Measurements from ENCODE around the gene ADCY6.

The ADCY6 gene

DNA sequence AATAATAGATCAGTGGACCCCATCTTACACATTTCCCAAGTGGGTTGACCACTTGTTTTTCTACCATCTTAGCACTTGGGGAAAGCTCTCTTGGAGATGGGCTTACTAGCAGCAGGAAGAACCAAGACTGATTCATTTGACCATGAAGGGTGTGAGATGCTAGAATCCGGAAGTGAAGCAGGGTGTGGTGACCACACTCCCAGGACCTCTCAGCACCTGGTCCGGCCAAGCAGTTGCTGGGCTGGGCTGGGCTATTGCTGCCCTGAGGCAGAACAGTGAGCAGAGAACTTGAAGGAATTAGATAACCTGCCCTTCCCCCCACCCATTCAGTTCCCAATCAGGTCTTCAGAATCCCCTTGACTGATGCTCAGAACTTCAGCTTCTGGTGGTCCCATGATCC lies 24.4 kb downstream of the ADCY6 start:
- POLR2A ChIA-PET (ENCODE audit: low non-redundant PET) = no interaction called here
- peak overlapping the region; percentile 51 for H3K27ac ChIP-seq
- CTCF ChIA-PET = interaction anchor here (0.6 to 1.2 kb wide), 3 partner anchors 11 to 49 kb away, joined by 3 to 4 read pairs (median 3); no protein-coding TSS in a partner anchor
- TF ChIP-seq, protein P1, sequence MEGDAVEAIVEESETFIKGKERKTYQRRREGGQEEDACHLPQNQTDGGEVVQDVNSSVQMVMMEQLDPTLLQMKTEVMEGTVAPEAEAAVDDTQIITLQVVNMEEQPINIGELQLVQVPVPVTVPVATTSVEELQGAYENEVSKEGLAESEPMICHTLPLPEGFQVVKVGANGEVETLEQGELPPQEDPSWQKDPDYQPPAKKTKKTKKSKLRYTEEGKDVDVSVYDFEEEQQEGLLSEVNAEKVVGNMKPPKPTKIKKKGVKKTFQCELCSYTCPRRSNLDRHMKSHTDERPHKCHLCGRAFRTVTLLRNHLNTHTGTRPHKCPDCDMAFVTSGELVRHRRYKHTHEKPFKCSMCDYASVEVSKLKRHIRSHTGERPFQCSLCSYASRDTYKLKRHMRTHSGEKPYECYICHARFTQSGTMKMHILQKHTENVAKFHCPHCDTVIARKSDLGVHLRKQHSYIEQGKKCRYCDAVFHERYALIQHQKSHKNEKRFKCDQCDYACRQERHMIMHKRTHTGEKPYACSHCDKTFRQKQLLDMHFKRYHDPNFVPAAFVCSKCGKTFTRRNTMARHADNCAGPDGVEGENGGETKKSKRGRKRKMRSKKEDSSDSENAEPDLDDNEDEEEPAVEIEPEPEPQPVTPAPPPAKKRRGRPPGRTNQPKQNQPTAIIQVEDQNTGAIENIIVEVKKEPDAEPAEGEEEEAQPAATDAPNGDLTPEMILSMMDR (conservative IDR thresholded peaks at IDR 0.05; ENCODE audit: low read depth) = no peak
- peak; percentile 16 for DNase-seq (ENCODE audit: low spot score)

DNA sequence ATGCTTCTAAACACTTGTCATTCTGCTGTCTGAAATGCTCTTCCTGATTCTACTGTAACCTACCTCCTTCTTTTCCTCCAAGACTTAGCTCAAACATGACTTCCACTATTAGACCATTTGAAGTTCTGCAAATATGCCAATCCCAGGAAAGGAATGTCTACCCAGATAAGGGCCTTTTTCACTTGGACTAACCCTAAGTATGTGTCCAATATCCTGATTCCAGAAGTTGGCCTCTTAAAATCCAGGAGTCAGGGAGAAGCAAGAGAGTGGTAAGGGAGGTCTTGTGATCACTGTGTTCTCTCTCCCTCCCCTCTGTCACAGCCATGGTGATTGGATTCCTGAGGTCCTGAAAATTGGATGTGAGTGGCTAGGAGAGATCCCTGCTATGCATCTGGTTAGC lies 30.2 kb downstream of the ADCY6 start:
- no peak for DNase-seq (ENCODE audit: low spot score)
- TF ChIP-seq, protein P1 (conservative IDR thresholded peaks at IDR 0.05; ENCODE audit: low read depth) = no peak
- ChIA-PET CTCF (interaction anchor here (0.6 to 2.0 kb wide), 3 partner anchors 36 to 219 kb away, joined by 3 to 5 read pairs (median 5); no protein-coding TSS in a partner anchor), POLR2A (ENCODE audit: low non-redundant PET) (no interaction called here)
- no peak overlapping the region for H3K27ac ChIP-seq

DNA sequence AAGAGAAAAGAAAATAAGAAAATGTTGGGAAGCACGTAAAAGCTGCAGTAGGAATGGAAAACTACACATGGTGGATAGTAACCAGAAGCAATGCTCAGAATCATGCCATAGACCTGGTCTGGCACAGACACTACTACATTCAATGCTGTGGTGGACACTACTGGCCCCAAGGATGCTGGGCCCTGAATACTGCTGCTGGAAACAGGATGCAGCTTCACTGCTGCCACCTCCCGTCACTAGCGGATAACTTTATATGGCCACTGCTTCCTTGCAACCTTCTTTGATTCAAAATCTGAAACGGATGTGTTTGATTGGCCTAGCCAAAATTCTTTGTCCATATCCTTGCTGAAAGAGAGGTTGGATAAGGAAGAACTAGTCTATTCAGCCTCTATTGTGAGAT lies 30.7 kb downstream of the ADCY6 start:
- DNase-seq (ENCODE audit: low spot score) = no peak
- ChIA-PET POLR2A (ENCODE audit: low non-redundant PET) (no interaction called here), CTCF (interaction anchor here (1.2 to 2.0 kb wide), 2 partner anchors 37 to 38 kb away, joined by 5 read pairs; no protein-coding TSS in a partner anchor)
- TF ChIP-seq, protein P1 (conservative IDR thresholded peaks at IDR 0.05; ENCODE audit: low read depth) = no peak
- H3K27ac ChIP-seq = no peak overlapping the region

DNA sequence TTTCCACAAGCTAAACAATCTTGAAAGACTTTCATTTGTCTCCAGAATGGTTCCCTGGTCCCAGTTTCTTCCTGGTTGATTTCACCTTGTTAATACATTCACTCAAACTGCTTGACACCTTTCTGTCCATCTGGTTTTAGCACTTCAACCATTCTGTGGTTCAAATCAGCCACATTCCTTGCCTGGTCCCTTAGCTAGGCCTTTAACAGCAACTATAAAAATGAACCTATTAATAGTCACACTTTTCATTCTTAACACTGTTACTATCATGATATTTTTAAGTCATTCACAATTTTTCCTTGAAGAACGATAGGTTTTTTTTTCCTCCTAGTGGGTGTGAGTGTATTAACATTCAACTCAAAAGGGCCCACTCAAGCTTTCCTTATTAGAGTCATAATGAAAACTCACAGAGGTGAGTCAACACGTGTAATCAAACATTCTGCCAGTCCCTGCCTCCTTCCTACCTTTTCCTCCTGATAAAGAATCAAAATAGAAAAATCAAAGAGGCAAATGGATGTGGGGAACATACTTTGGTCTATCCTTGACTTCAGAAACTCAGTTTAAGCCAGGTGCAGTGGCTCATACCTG lies 38.0 kb downstream of the ADCY6 start:
- DNase-seq (ENCODE audit: low spot score) = no peak
- POLR2A ChIA-PET (ENCODE audit: low non-redundant PET) = interaction anchor here (0.6 kb wide), 1 partner anchor 8 kb away, joined by 3 read pairs; no protein-coding TSS in a partner anchor
- TF ChIP-seq, protein P1 (conservative IDR thresholded peaks at IDR 0.05; ENCODE audit: low read depth) = no peak
- CTCF ChIA-PET = interaction anchor here (1.0 to 1.6 kb wide), 2 partner anchors 44 to 64 kb away, joined by 3 to 4 read pairs; no protein-coding TSS in a partner anchor
- no peak overlapping the region for H3K27ac ChIP-seq

DNA sequence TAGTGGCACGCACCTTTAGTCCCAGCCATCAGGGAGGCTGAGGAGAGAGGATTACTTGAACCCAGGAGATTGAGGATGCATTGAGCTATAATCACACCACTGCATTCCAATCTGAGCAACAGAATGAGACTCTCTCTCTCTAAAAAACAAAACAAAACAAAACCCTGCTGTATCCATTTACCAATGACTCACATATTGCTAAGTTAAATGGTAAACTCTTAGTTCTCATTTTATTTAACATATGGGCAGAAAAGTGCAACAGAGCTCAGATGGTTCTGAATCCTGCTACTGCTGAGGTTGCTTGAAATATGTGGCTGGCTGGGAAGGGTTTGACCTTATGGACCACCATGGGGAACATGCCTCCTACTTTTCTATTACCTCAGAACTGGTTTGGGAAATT lies 38.7 kb downstream of the ADCY6 start:
- POLR2A ChIA-PET (ENCODE audit: low non-redundant PET) = no interaction called here
- H3K27ac ChIP-seq = no peak overlapping the region
- TF ChIP-seq, protein P1 (conservative IDR thresholded peaks at IDR 0.05; ENCODE audit: low read depth) = no peak
- DNase-seq (ENCODE audit: low spot score) = no peak
- CTCF ChIA-PET = interaction anchor here (1.0 to 1.6 kb wide), 2 partner anchors 45 to 65 kb away, joined by 3 to 4 read pairs; no protein-coding TSS in a partner anchor

DNA sequence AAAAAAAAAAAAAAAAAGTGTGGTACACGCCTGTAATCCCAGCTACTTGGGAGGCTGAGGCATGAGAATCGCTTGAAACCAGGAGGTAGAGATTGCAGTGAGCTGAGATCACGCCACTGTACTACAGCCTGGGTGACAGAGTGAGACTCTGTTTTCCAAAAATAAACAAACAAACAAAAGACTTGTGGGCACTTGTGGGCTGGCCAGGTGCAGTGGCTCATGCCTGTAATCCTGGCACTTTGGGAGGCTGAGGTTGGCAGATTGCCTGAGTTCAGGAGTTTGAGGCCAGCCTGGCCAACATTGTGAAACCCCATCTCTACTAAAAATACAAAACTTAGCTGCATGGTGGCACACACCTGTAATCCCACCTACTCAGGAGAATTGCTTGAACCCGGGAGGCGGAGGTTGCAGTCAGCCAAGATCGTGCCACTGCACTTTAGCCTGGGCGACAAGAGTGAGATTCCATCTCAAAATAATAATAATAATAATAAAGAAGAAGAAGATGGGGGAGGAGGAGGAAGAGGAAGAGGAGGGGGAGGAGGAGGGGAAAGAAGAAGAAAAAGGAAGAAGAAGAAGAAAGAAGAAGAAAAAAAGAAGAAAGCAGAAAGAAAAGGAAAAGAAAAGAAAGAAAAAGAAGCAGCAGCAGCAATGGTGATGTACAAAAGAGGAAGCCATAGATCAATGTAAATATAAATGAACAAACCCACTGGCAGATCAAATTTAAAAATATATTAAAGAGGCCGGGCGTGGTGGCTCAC lies 44.5 kb downstream of the ADCY6 start:
- ChIA-PET POLR2A (ENCODE audit: low non-redundant PET) (no interaction called here), CTCF (interaction anchor here (0.6 to 0.9 kb wide), 2 partner anchors 17 to 69 kb away, joined by 3 read pairs; no protein-coding TSS in a partner anchor)
- TF ChIP-seq, protein P1 (conservative IDR thresholded peaks at IDR 0.05; ENCODE audit: low read depth) = no peak
- DNase-seq (ENCODE audit: low spot score) = no peak
- H3K27ac ChIP-seq = no peak overlapping the region

Data from RWPE1 (cell line).